Measurements from ENCODE around the gene ELF1.
"Not testable (repeated sequence)": the region's sequence is repeated elsewhere in the genome, so short reads cannot be mapped to it uniquely, and the experiment has no call there.

The ELF1 gene

GRCh38 chr13:41019011-41019487 is at the start of gene ELF1:
TSS of gene ELF1 (minus strand) at chr13:41019316. CDS start at chr13:40982054, 37,262 bp downstream.
- peak; percentile 87 for DNase-seq

GRCh38 chr13:41065078-41065477 is 46.0 kb upstream of the ELF1 start:
- DNase-seq: no peak

GRCh38 chr13:41064493-41064892 is 45.4 kb upstream of the ELF1 start:
- DNase-seq: no peak

- DNase-seq: no peak
These were observed 43.1 kb upstream of the ELF1 start for GRCh38 chr13:41061914-41062837.

GRCh38 chr13:41061075-41061913 is 42.2 kb upstream of the ELF1 start, which contains the start of gene WBP4:
TSS of gene WBP4 (plus strand) at chr13:41061509. CDS start at chr13:41061674, 165 bp downstream.
- DNase-seq: peak; percentile 90

- DNase-seq: peak; percentile 85
These were observed 41.6 kb upstream of the ELF1 start for GRCh38 chr13:41060724-41061074.

GRCh38 chr13:41060082-41060723 is 41.1 kb upstream of the ELF1 start:
- DNase-seq: peak; percentile 71

- no peak for DNase-seq
These were observed 40.5 kb upstream of the ELF1 start for GRCh38 chr13:41059456-41060081.

GRCh38 chr13:41058295-41059070 is 39.4 kb upstream of the ELF1 start:
- DNase-seq: no peak

- no peak for DNase-seq
These were observed 38.0 kb upstream of the ELF1 start for GRCh38 chr13:41056826-41057711.

GRCh38 chr13:41056194-41056593 is 37.1 kb upstream of the ELF1 start:
- no peak for DNase-seq

- no peak for DNase-seq
These were observed 36.0 kb upstream of the ELF1 start for GRCh38 chr13:41054919-41055619.

- DNase-seq: peak; percentile 76
These were observed 35.2 kb upstream of the ELF1 start for GRCh38 chr13:41054212-41054877.

- DNase-seq: peak; percentile 34
These were observed 34.3 kb upstream of the ELF1 start for GRCh38 chr13:41053384-41053826.

GRCh38 chr13:41052441-41052840 is 33.3 kb upstream of the ELF1 start:
- DNase-seq: no peak

- no peak for DNase-seq
These were observed 30.6 kb upstream of the ELF1 start for GRCh38 chr13:41049480-41050440.

GRCh38 chr13:41048640-41049039 is 29.5 kb upstream of the ELF1 start:
- no peak for DNase-seq

- not testable (repeated sequence) for DNase-seq
These were observed 23.3 kb upstream of the ELF1 start for GRCh38 chr13:41042419-41042818.
